Measurements from ENCODE around the gene DUSP15. TPM values are rescaled to one million over a fixed set of nuclear protein-coding genes. Genes with fewer than 3 reads are reported as not detected.

Gene DUSP15
- total RNA-seq, 1 experiment from 2014 or later = not detected

GRCh38 chr20:31820228-31820627 is 50.1 kb downstream of the DUSP15 start:
- CTCF ChIA-PET = no interaction called here
- H3K36me3 ChIP-seq (ENCODE audit: low read depth) = no peaks in the 10 kb centered on the region

GRCh38 chr20:31819083-31819784 is 51.1 kb downstream of the DUSP15 start, which contains the start of gene MYLK2:
Gene MYLK2 (plus strand): TSS chr20:31819356. CDS start chr20:31819581, 225 bp downstream.
- CTCF ChIA-PET = interaction anchor here (0.5 kb wide), 1 partner anchor 123 kb away, joined by 4 read pairs; no protein-coding TSS in a partner anchor
- POLR2A ChIA-PET (ENCODE audit: unreplicated experiment) = no interaction called here
- H3K4me2 ChIP-seq = no peak within 1 kb of the TSS

More at GRCh38 chr20:31820228-31820627, 50.1 kb downstream of the DUSP15 start:
- Histone ChIP-seq H3K4me2 (no peak overlapping the region), H3K27ac (no peak overlapping the region), H3F3A (ENCODE audit: insufficient read depth, low read depth) (no peaks in the 10 kb centered on the region), H3K4me3 (no peak overlapping the region), H3K9me2 (ENCODE audit: insufficient read depth) (no peaks in the 10 kb centered on the region), H3K79me2 (ENCODE audit: low read depth) (no peaks in the 10 kb centered on the region), H2AFZ (no peak overlapping the region), H3K4me1 (replicated peaks; ENCODE audit: insufficient read depth) (no peaks in the 10 kb centered on the region), H3K27me3 (ENCODE audit: insufficient read depth, low read depth) (no peaks in the 10 kb centered on the region), H3K9me3 (ENCODE audit: insufficient read depth, low read depth) (no peaks in the 10 kb centered on the region), H4K20me1 (ENCODE audit: insufficient read depth) (no peaks in the 10 kb centered on the region)
- POLR2A ChIA-PET (ENCODE audit: unreplicated experiment) = no interaction called here
- BruUV-seq (replicated peaks) = no TSS peak
- no peak for TF ChIP-seq EZH2 (IDR thresholded peaks at IDR 0.05; ENCODE audit: low read depth)
- no peak for TF ChIP-seq CTCF (conservative IDR thresholded peaks at IDR 0.05)
- intact Hi-C loops (cut with micrococcal nuclease; ENCODE audit: unreplicated experiment) = no loop called here
- no peak for DNase-seq

GRCh38 chr20:31818376-31818908 is 51.9 kb downstream of the DUSP15 start:
- ChIA-PET POLR2A (ENCODE audit: unreplicated experiment) (no interaction called here), CTCF (interaction anchor here (0.5 kb wide), 1 partner anchor 123 kb away, joined by 4 read pairs; no protein-coding TSS in a partner anchor)
- Histone ChIP-seq H2AFZ (no peak overlapping the region), H3K36me3 (ENCODE audit: low read depth) (no peaks in the 10 kb centered on the region), H4K20me1 (ENCODE audit: insufficient read depth) (no peaks in the 10 kb centered on the region), H3K9me2 (ENCODE audit: insufficient read depth) (no peaks in the 10 kb centered on the region), H3K4me1 (replicated peaks; ENCODE audit: insufficient read depth) (no peaks in the 10 kb centered on the region), H3K27me3 (ENCODE audit: insufficient read depth, low read depth) (no peaks in the 10 kb centered on the region), H3K9me3 (ENCODE audit: insufficient read depth, low read depth) (no peaks in the 10 kb centered on the region), H3F3A (ENCODE audit: insufficient read depth, low read depth) (no peaks in the 10 kb centered on the region), H3K79me2 (ENCODE audit: low read depth) (no peaks in the 10 kb centered on the region), H3K4me3 (no peak overlapping the region), H3K4me2 (no peak overlapping the region), H3K27ac (no peak overlapping the region)
- no TSS peak for BruUV-seq (replicated peaks)
- intact Hi-C loops (cut with micrococcal nuclease; ENCODE audit: unreplicated experiment) = no loop called here
- DNase-seq = no peak
- no peak for TF ChIP-seq CTCF (conservative IDR thresholded peaks at IDR 0.05)
- no peak for TF ChIP-seq EZH2 (IDR thresholded peaks at IDR 0.05; ENCODE audit: low read depth)

More at GRCh38 chr20:31819083-31819784, 51.1 kb downstream of the DUSP15 start, which contains the start of gene MYLK2:
- Histone ChIP-seq H3F3A (ENCODE audit: insufficient read depth, low read depth) (no peaks in the 10 kb centered on the region), H3K27ac (no peak within 1 kb of the TSS), H3K36me3 (ENCODE audit: low read depth) (no peaks in the 10 kb centered on the region), H3K79me2 (ENCODE audit: low read depth) (no peaks in the 10 kb centered on the region), H3K4me1 (replicated peaks; ENCODE audit: insufficient read depth) (no peaks in the 10 kb centered on the region), H3K27me3 (ENCODE audit: insufficient read depth, low read depth) (no peaks in the 10 kb centered on the region), H3K9me3 (ENCODE audit: insufficient read depth, low read depth) (no peaks in the 10 kb centered on the region), H3K9me2 (ENCODE audit: insufficient read depth) (no peaks in the 10 kb centered on the region), H4K20me1 (ENCODE audit: insufficient read depth) (no peaks in the 10 kb centered on the region), H2AFZ (no peak within 1 kb of the TSS), H3K4me3 (no peak within 1 kb of the TSS)
- no peak for DNase-seq
- no peak for TF ChIP-seq EZH2 (IDR thresholded peaks at IDR 0.05; ENCODE audit: low read depth)
- TF ChIP-seq CTCF (conservative IDR thresholded peaks at IDR 0.05) = no peak
- no TSS peak for BruUV-seq (replicated peaks)
- intact Hi-C loops (cut with micrococcal nuclease; ENCODE audit: unreplicated experiment) = no loop called here

All from PC-9 (cell line).